Measurements from ENCODE around the gene OR5B12. TPM values are rescaled to one million over a fixed set of nuclear protein-coding genes. Genes with fewer than 3 reads are reported as not detected.

The OR5B12 gene
- total RNA-seq, 4 donors from 2014 or later, result not detected

DNA sequence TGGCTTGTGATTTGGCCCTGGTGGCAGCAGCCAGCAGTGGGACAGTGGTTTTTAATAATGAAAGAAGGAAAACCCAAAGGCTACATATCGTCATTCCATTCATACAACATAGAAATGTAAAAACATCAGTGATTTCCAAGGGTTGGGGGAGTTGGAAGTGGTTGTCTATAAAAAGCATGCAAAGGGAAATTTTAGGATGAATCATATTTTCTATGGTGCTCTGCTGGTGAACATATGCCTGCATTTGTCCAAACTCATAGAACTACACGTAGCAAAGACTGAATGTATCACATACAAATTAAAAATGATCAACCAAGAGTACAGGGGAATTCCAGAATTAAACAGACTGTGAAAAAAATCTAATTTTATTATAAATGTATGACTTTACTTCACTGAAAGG is 46.5 kb downstream of the OR5B12 start:
- no peak for DNase-seq (ENCODE audit: low spot score in 2 of 2)
- 62% methylated on average over 2 of the region's 2 CpGs for WGBS
- TF ChIP-seq EP300 (IDR thresholded peaks at IDR 0.05), result no peak
- TF ChIP-seq, protein P1, sequence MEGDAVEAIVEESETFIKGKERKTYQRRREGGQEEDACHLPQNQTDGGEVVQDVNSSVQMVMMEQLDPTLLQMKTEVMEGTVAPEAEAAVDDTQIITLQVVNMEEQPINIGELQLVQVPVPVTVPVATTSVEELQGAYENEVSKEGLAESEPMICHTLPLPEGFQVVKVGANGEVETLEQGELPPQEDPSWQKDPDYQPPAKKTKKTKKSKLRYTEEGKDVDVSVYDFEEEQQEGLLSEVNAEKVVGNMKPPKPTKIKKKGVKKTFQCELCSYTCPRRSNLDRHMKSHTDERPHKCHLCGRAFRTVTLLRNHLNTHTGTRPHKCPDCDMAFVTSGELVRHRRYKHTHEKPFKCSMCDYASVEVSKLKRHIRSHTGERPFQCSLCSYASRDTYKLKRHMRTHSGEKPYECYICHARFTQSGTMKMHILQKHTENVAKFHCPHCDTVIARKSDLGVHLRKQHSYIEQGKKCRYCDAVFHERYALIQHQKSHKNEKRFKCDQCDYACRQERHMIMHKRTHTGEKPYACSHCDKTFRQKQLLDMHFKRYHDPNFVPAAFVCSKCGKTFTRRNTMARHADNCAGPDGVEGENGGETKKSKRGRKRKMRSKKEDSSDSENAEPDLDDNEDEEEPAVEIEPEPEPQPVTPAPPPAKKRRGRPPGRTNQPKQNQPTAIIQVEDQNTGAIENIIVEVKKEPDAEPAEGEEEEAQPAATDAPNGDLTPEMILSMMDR (IDR thresholded peaks at IDR 0.05), result no peak
- TF ChIP-seq POLR2AphosphoS5 (IDR thresholded peaks at IDR 0.05), result no peak
- TF ChIP-seq POLR2A (IDR thresholded peaks at IDR 0.05), result no peak
- peaks cover 4% of the 10 kb centered on the region for H3K9me3 ChIP-seq
- no peaks in the 10 kb centered on the region for H3K36me3 ChIP-seq
- no peaks in the 10 kb centered on the region for H3K4me1 ChIP-seq
- no peak overlapping the region for H3K4me3 ChIP-seq
- no peak overlapping the region for H3K27ac ChIP-seq
- no peaks in the 10 kb centered on the region for H3K27me3 ChIP-seq

GRCh38 chr11:58394195-58394594 is 47.8 kb downstream of the OR5B12 start:
- Histone ChIP-seq H3K27ac (no peak overlapping the region), H3K4me3 (no peak overlapping the region), H3K27me3 (no peaks in the 10 kb centered on the region), H3K36me3 (no peaks in the 10 kb centered on the region), H3K4me1 (no peaks in the 10 kb centered on the region), H3K9me3 (peaks cover 4% of the 10 kb centered on the region)
- no peak for DNase-seq (ENCODE audit: low spot score in 2 of 2)
- TF ChIP-seq, protein P1 (IDR thresholded peaks at IDR 0.05), result no peak
- TF ChIP-seq POLR2AphosphoS5 (IDR thresholded peaks at IDR 0.05) (no peak), EP300 (IDR thresholded peaks at IDR 0.05) (no peak), POLR2A (IDR thresholded peaks at IDR 0.05) (no peak)

DNA sequence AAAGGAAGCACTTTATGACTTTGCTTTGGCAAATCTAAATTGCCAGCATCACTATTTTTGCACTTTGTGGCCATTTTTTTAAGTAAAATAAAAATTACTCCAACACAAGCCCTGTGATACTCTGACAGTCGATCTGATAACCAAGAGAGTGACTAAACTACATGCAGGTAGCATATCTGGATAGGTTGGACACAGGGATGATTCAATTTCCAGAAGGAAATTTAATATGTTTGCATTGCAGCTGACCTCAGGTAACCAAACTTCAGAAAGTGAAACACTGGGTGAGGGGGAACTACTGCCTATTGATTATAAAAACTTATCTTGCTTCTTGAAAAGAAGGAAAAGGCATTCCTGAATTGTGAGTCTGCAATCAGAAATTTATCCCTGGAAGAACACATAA is 49.3 kb downstream of the OR5B12 start:
- WGBS, result 30% methylated on average over 1 of the region's 1 CpG
- Histone ChIP-seq H3K4me3 (no peak overlapping the region), H3K36me3 (no peaks in the 10 kb centered on the region), H3K4me1 (no peaks in the 10 kb centered on the region), H3K27me3 (no peaks in the 10 kb centered on the region), H3K9me3 (peaks cover 4% of the 10 kb centered on the region), H3K27ac (no peak overlapping the region)
- no peak for TF ChIP-seq POLR2A (IDR thresholded peaks at IDR 0.05)
- TF ChIP-seq EP300 (IDR thresholded peaks at IDR 0.05), result no peak
- TF ChIP-seq, protein P1 (IDR thresholded peaks at IDR 0.05), result no peak
- TF ChIP-seq POLR2AphosphoS5 (IDR thresholded peaks at IDR 0.05), result no peak
- DNase-seq (ENCODE audit: low spot score in 2 of 2), result no peak

DNA sequence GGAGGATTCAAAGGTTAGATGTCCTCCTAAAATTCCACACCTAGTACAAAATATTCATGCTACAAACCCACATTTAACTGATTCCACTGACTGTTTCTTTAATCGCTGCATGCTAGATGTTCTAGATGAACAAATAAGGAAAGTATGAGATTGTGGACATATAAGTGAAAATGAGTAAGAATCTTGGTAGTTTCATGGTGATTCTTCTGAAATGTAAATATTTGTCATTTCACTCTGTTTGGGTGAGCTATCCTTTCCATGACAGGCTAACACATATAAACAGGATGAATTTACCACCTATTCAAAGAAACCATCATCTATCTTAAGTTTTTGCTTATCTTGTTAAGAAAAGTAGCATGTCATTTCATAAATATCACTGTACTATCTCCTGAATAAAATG is 50.2 kb downstream of the OR5B12 start:
- Histone ChIP-seq H3K4me3 (no peak overlapping the region), H3K27ac (no peak overlapping the region), H3K27me3 (no peaks in the 10 kb centered on the region), H3K9me3 (peaks cover 4% of the 10 kb centered on the region), H3K4me1 (no peaks in the 10 kb centered on the region), H3K36me3 (no peaks in the 10 kb centered on the region)
- TF ChIP-seq, protein P1 (IDR thresholded peaks at IDR 0.05), result no peak
- TF ChIP-seq POLR2AphosphoS5 (IDR thresholded peaks at IDR 0.05) (no peak), EP300 (IDR thresholded peaks at IDR 0.05) (no peak), POLR2A (IDR thresholded peaks at IDR 0.05) (no peak)
- 98% methylated on average over 1 of the region's 1 CpG for WGBS
- DNase-seq (ENCODE audit: low spot score in 2 of 2), result no peak

GRCh38 chr11:58390551-58391063 is 51.4 kb downstream of the OR5B12 start:
- no peaks in the 10 kb centered on the region for H3K27me3 ChIP-seq
- no peak overlapping the region for H3K27ac ChIP-seq
- H3K4me3 ChIP-seq, result no peak overlapping the region
- H3K36me3 ChIP-seq, result no peaks in the 10 kb centered on the region
- peaks cover 4% of the 10 kb centered on the region for H3K9me3 ChIP-seq
- whole genome bisulfite sequencing, result 94% methylated on average over 2 of the region's 18 CpGs
- no peaks in the 10 kb centered on the region for H3K4me1 ChIP-seq
- no peak for DNase-seq (ENCODE audit: low spot score in 2 of 2)
- TF ChIP-seq POLR2A (IDR thresholded peaks at IDR 0.05), result no peak
- TF ChIP-seq EP300 (IDR thresholded peaks at IDR 0.05), result no peak
- TF ChIP-seq, protein P1 (IDR thresholded peaks at IDR 0.05), result no peak
- no peak for TF ChIP-seq POLR2AphosphoS5 (IDR thresholded peaks at IDR 0.05)

Other genes with a start within 250 kb of the OR5B12 start
- not detected for gene OR1S2, start 238.1 kb downstream of the OR5B12 start, total RNA-seq
- not detected for gene OR1S1, start 229.5 kb downstream of the OR5B12 start, total RNA-seq
- not detected for gene OR10Q1, start 213.3 kb downstream of the OR5B12 start, total RNA-seq
- not detected for gene OR10W1, start 174.0 kb downstream of the OR5B12 start, total RNA-seq
- gene OR5B17, start 83.2 kb downstream of the OR5B12 start, total RNA-seq, result not detected
- gene OR5B3, start 35.4 kb downstream of the OR5B12 start, total RNA-seq, result not detected
- gene OR5B2, start 14.1 kb downstream of the OR5B12 start, total RNA-seq, result not detected
- gene OR5B21, start 65.9 kb upstream of the OR5B12 start, total RNA-seq, result not detected
- gene LPXN, start 133.6 kb upstream of the OR5B12 start, total RNA-seq, result 1 to 10 TPM; 2.9 to 5.5 (median 4.0) TPM
- gene ZFP91, start 136.8 kb upstream of the OR5B12 start, total RNA-seq, result 10 to 100 TPM; 45.9 to 52.4 (median 47.5) TPM
- gene CNTF, start 180.4 kb upstream of the OR5B12 start, total RNA-seq, result 1 to 10 TPM; 2.8 to 3.6 (median 3.3) TPM